Ascending aorta (tissue), 2 donors: Measurements from ENCODE around the gene PCNX1. TPM values are rescaled to one million over a fixed set of nuclear protein-coding genes. Genes with fewer than 3 reads are reported as not detected.

ENCODE experiments used
- DNase-seq, 2 donors: peaks; one replicate each; pipeline ENCODE4 v3.0.0-alpha.2; 2019; ENCODE audit warnings: low spot score in 2 of 2
- H3K27ac ChIP-seq, 2 donors: fragments of 200-600 bp; sonication (generic); one replicate each; pipeline ENCODE4 v1.5.1; 2016 to 2017; ENCODE audit warnings: mild to moderate bottlenecking in 1 of 2
- H3K27me3 ChIP-seq: fragments of 200-600 bp; sonication (generic); one replicate; pipeline ENCODE4 v1.5.1; 2017
- H3K36me3 ChIP-seq, 2 donors: fragments of 200-600 bp; sonication (generic); one replicate each; pipeline ENCODE4 v1.5.1; 2016
- H3K4me1 ChIP-seq, 2 donors: fragments of 200-600 bp; sonication (generic); one replicate each; pipeline ENCODE4 v1.5.1; 2016 to 2017; ENCODE audit warnings: mild to moderate bottlenecking in 1 of 2
- H3K4me3 ChIP-seq, 2 donors: fragments of 200-600 bp; sonication (generic); one replicate each; pipeline ENCODE4 v1.5.1; 2016 to 2017; ENCODE audit warnings: mild to moderate bottlenecking in 1 of 2
- H3K9me3 ChIP-seq, 2 donors: fragments of 200-600 bp; sonication (generic); one replicate each; pipeline ENCODE4 v1.5.1; 2016
- CTCF ChIP-seq, 3 experiments: fragments of 200-600 bp in 2 of 3; fragments of 450-650 bp in 1 of 3; sonication (generic) in 2 of 3; IDR thresholded peaks; one replicate each; pipeline ENCODE4 v1.5.1; 2016 to 2019; ENCODE audit warnings: antibody characterized with exemption in 3 of 3, mild to moderate bottlenecking in 1 of 3, moderate library complexity in 1 of 3
- intact Hi-C: fragments of 100-400 bp; cut with DNase I; formaldehyde crosslinking; loops from one replicate; pipeline ENCODE4 v1.15.1; 2023
- total RNA-seq: library from RNA; depleted of rRNA; stranded (reverse); fragments of >200 nt; gene quantifications from one replicate; pipeline ENCODE4 v1.1.0, GENCODE V29; 2016

PCNX1 gene
- total RNA-seq, 1 donor from 2014 or later, result 73.1 TPM

- Histone ChIP-seq H3K4me3 (no peak overlapping the region), H3K4me1 (no peaks in the 10 kb centered on the region), H3K9me3 (no peaks in the 10 kb centered on the region), H3K27me3 (no peaks in the 10 kb centered on the region), H3K27ac (no peak overlapping the region), H3K36me3 (peaks cover 0 to 27% of the 10 kb centered on the region in 2 donors)
- intact Hi-C loops, result no loop called here
- TF ChIP-seq CTCF (IDR thresholded peaks at IDR 0.05), result no peak
- no peak for DNase-seq
Measured at GRCh38 chr14:71003156-71003555, 95.9 kb downstream of the PCNX1 start.

DNA sequence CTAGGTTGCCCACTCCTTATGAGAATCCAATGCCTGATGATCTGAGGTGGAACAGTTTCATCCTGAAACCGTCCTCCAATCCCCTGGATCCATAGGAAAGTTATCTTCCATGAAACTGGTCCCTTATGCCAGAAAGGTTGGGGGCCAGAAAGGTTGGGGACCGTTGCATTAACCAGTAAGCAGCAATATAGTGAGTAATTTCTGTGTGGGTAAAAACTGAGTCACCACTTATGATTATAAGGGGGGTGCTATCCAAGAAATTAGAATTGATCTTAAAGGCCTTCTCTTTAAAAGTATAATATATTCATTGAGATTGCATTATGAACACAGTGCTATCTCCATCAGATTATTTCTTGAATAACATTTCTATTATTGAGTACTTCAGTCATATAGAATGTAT lies 97.2 kb downstream of the PCNX1 start:
- Histone ChIP-seq H3K27me3 (no peaks in the 10 kb centered on the region), H3K4me1 (no peaks in the 10 kb centered on the region), H3K9me3 (no peaks in the 10 kb centered on the region), H3K36me3 (peaks cover 0 to 27% of the 10 kb centered on the region in 2 donors), H3K27ac (no peak overlapping the region), H3K4me3 (no peak overlapping the region)
- TF ChIP-seq CTCF (IDR thresholded peaks at IDR 0.05), result no peak
- no peak for DNase-seq
- intact Hi-C loops, result no loop called here

DNA sequence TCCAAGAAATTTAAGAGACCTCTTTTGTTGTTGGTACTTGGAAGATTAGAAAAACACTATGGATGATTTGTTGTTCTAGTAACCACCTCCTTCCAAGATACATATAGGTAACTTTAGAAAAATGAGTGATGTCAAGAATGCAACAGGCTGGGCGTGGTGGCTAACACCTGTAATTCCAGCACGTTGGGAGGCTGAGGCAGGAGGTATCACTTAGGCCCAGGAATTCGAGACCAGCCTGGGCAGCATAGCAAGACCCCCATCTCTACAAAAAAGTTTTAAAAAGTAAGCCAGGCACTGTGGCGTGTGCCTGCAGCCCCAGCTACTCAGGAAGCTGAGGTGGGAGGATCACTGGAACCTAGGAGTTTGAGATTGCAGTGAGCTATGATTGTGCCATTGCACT lies 97.8 kb downstream of the PCNX1 start:
- Histone ChIP-seq H3K4me1 (no peaks in the 10 kb centered on the region), H3K36me3 (peaks cover 0 to 27% of the 10 kb centered on the region in 2 donors), H3K4me3 (no peak overlapping the region), H3K27me3 (no peaks in the 10 kb centered on the region), H3K9me3 (no peaks in the 10 kb centered on the region), H3K27ac (no peak overlapping the region)
- no peak for TF ChIP-seq CTCF (IDR thresholded peaks at IDR 0.05)
- intact Hi-C loops, result no loop called here
- no peak for DNase-seq

GRCh38 chr14:71006200-71006563 lies 98.9 kb downstream of the PCNX1 start:
- H3K4me1 ChIP-seq, result no peaks in the 10 kb centered on the region
- peaks cover 0 to 27% of the 10 kb centered on the region in 2 donors for H3K36me3 ChIP-seq
- no peaks in the 10 kb centered on the region for H3K9me3 ChIP-seq
- no peak for DNase-seq
- no peak for TF ChIP-seq CTCF (IDR thresholded peaks at IDR 0.05)
- no peak overlapping the region for H3K4me3 ChIP-seq
- H3K27ac ChIP-seq, result no peak overlapping the region
- intact Hi-C loops, result no loop called here
- no peaks in the 10 kb centered on the region for H3K27me3 ChIP-seq

- DNase-seq, result no peak
- Histone ChIP-seq H3K36me3 (peaks cover 16 to 28% of the 10 kb centered on the region in 2 donors), H3K9me3 (no peaks in the 10 kb centered on the region), H3K4me3 (no peak overlapping the region), H3K27me3 (no peaks in the 10 kb centered on the region), H3K27ac (no peak overlapping the region), H3K4me1 (no peaks in the 10 kb centered on the region)
- intact Hi-C loops, result no loop called here
- TF ChIP-seq CTCF (IDR thresholded peaks at IDR 0.05), result no peak
Measured at GRCh38 chr14:71011479-71011878, 104.2 kb downstream of the PCNX1 start.

DNA sequence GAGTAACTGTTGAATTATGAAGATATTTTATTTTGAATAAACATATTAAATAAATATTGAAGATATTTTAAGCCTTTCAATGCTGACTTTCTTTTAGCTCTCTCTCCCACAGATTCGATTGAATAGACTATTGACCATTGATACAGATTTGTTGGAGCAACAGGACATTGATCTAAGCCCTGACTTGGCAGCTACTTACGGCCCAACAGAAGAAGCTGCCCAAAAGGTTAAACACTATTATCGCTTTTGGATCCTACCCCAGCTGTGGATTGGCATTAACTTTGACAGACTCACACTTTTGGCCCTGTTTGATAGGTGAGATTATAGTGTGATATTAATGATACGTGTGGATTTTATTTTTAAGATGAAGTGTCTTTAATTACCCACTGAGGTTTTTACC lies 105.6 kb downstream of the PCNX1 start:
- TF ChIP-seq CTCF (IDR thresholded peaks at IDR 0.05), result no peak
- Histone ChIP-seq H3K4me1 (no peaks in the 10 kb centered on the region), H3K27me3 (no peaks in the 10 kb centered on the region), H3K36me3 (peaks cover 16 to 28% of the 10 kb centered on the region in 2 donors), H3K9me3 (no peaks in the 10 kb centered on the region), H3K27ac (no peak overlapping the region), H3K4me3 (no peak overlapping the region)
- intact Hi-C loops, result no loop called here
- no peak for DNase-seq
